Naive thymus-derived CD4-positive, alpha-beta T cell (primary cell): ENCODE results near the gene SLC66A2. TPM values are rescaled to one million over a fixed set of nuclear protein-coding genes. Genes with fewer than 3 reads are reported as not detected.
A peak's percentile ranks its signal among the peaks of the same experiment; 100 is the strongest.

ENCODE experiments used
- ATAC-seq: fragments of 150-1000 bp; cut with Tn5 transposase; 2 replicates; pipeline ENCODE4 v1.10.0; 2021; ENCODE audit warnings: mild to moderate bottlenecking, moderate library complexity
- CTCF ChIA-PET: fragments of 350-600 bp; sonication (Branson Sonifier 250); formaldehyde crosslinking; loops from one replicate; lab custom pipeline; 2021; ENCODE audit warnings: antibody characterized with exemption; lab: Charles Lee
- POLR2A ChIA-PET: fragments of 350-600 bp; sonication (Branson Sonifier 250); formaldehyde crosslinking; loops from one replicate; lab custom pipeline; 2021; ENCODE audit warnings: antibody characterized with exemption, inconsistent platforms; lab: Charles Lee
- DNase-seq, 9 donors: peaks; one replicate each; pipeline versions ENCODE4 v3.0.0 to v3.0.0-alpha.2; 2020 to 2022; ENCODE audit warnings: mixed read lengths in 1 of 9
- H3K27ac ChIP-seq: one replicate; pipeline ENCODE4 v1.7.0; 2013; ENCODE audit warnings: mild to moderate bottlenecking, low read depth, low read length, moderate library complexity
- H3K27me3 ChIP-seq, 2 donors: one replicate each; pipeline ENCODE4 v1.7.0; 2013; ENCODE audit warnings: low read length in 2 of 2, mild to moderate bottlenecking in 2 of 2, moderate library complexity in 2 of 2; ENCODE audit not compliant: control insufficient read depth in 2 of 2, insufficient read depth in 2 of 2
- H3K36me3 ChIP-seq, 3 experiments: 1 replicate in 2 of 3; 2 replicates in 1 of 3; pipeline ENCODE4 v1.7.0; 2013; ENCODE audit warnings: low read length in 3 of 3, mild to moderate bottlenecking in 3 of 3, moderate library complexity in 1 of 3; ENCODE audit not compliant: insufficient read depth in 3 of 3, control insufficient read depth in 2 of 3
- H3K4me1 ChIP-seq, 2 donors: one replicate each; pipeline ENCODE4 v1.7.0; 2013; ENCODE audit warnings: low read length in 2 of 2, mild to moderate bottlenecking in 2 of 2, moderate library complexity in 1 of 2; ENCODE audit not compliant: control insufficient read depth in 2 of 2, insufficient read depth in 2 of 2
- H3K4me3 ChIP-seq: 2 replicates; pipeline ENCODE4 v1.7.0; 2013; ENCODE audit warnings: mild to moderate bottlenecking, low read length
- H3K9me3 ChIP-seq, 3 experiments: 1 replicate in 2 of 3; 2 replicates in 1 of 3; pipeline ENCODE4 v1.7.0; 2013; ENCODE audit warnings: low read length in 3 of 3; ENCODE audit not compliant: control insufficient read depth in 2 of 3
- H3K27ac Mint-ChIP-seq, 9 donors: one replicate each; pipeline ENCODE4 v1.8.0; 2020 to 2022; ENCODE audit warnings: mixed read lengths in 9 of 9, mild to moderate bottlenecking in 8 of 9, moderate library complexity in 5 of 9, inconsistent platforms in 2 of 9
- H3K27me3 Mint-ChIP-seq, 5 donors: one replicate each; pipeline ENCODE4 v1.8.0; 2021 to 2022; ENCODE audit warnings: mixed read lengths in 5 of 5, mild to moderate bottlenecking in 1 of 5
- H3K36me3 Mint-ChIP-seq, 5 donors: one replicate each; pipeline ENCODE4 v1.8.0; 2020 to 2022; ENCODE audit warnings: mixed read lengths in 5 of 5, mild to moderate bottlenecking in 3 of 5, inconsistent platforms in 1 of 5
- H3K4me1 Mint-ChIP-seq, 7 donors: one replicate each; pipeline ENCODE4 v1.8.0; 2020 to 2022; ENCODE audit warnings: mixed read lengths in 7 of 7, mild to moderate bottlenecking in 3 of 7, inconsistent platforms in 1 of 7
- H3K4me3 Mint-ChIP-seq, 10 donors: one replicate each; pipeline ENCODE4 v1.8.0; 2020 to 2022; ENCODE audit warnings: mild to moderate bottlenecking in 10 of 10, mixed read lengths in 10 of 10, moderate library complexity in 6 of 10, inconsistent platforms in 2 of 10
- H3K9me3 Mint-ChIP-seq, 11 donors: one replicate each; pipeline ENCODE4 v1.8.0; 2020 to 2022; ENCODE audit warnings: mixed read lengths in 11 of 11, mild to moderate bottlenecking in 4 of 11, inconsistent platforms in 1 of 11, moderate library complexity in 1 of 11
- intact Hi-C, 2 donors: fragments of 100-400 bp; cut with micrococcal nuclease; formaldehyde crosslinking; loops; one replicate each; pipeline ENCODE4 v1.15.1; 2023
- polyA plus RNA-seq, 2 donors: library from polyadenylated mRNA; unstranded; fragments of 300-500 nt; fragmentation: Illumina TruSeq; gene quantifications; one replicate each; pipeline ENCODE4 v1.2.3, GENCODE V29; 2021
- total RNA-seq, 6 experiments: library from RNA in 5 of 6; stranded (reverse) in 5 of 6; gene quantifications; 1 replicate in 5 of 6; 2 replicates in 1 of 6; pipeline ENCODE4 v1.2.3 and lab custom pipeline; 2021 to 2026

SLC66A2 gene
- total and polyA plus RNA-seq, 7 experiments from 2014 or later = 14.9 to 106 (median 34.1) TPM

DNA sequence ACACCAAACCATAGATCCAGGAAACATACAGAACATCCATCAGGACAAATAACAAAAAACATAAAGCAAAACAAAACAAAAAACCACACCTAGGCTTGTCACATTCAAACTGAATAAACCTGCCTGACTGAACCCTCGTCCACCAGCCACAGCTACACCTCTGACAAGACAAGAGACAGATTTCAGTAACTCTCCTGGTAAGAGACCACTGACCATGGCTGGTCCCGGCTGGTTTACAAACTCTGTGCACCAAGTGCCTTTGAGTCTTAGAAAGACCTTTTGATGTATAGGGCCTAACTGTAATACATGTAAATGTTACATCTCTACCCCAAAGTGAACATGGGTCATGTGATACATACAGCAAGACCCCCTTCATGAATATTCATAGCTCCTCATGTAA, 4.8 kb upstream of the SLC66A2 start:
- Histone ChIP-seq H3K27me3 (no peaks in the 10 kb centered on the region), H3K4me3 (no peak overlapping the region), H3K4me1 (peaks cover 0 to 16% of the 10 kb centered on the region in 2 donors), H3K27ac (no peak overlapping the region), H3K9me3 (no peaks in the 10 kb centered on the region), H3K36me3 (peaks cover 0 to under 1% (median 0%) of the 10 kb centered on the region in 3 experiments)
- Mint-ChIP-seq H3K4me1 (peaks cover 0 to 15% (median 6%) of the 10 kb centered on the region in 7 donors), H3K27me3 (no peaks in the 10 kb centered on the region), H3K36me3 (no peaks in the 10 kb centered on the region), H3K4me3 (no peak overlapping the region), H3K27ac (peak overlapping the region in 3 of 9 donors; percentile 3 to 87 (median 22)), H3K9me3 (no peaks in the 10 kb centered on the region)
- intact Hi-C loops = loop anchor here in 1 of 2 donors (10.0 kb wide), 1 partner anchor 431 kb away; no protein-coding TSS in a partner anchor
- ATAC-seq (no peak), DNase-seq (no peak)
- ChIA-PET CTCF (no interaction called here), POLR2A (no interaction called here)

DNA sequence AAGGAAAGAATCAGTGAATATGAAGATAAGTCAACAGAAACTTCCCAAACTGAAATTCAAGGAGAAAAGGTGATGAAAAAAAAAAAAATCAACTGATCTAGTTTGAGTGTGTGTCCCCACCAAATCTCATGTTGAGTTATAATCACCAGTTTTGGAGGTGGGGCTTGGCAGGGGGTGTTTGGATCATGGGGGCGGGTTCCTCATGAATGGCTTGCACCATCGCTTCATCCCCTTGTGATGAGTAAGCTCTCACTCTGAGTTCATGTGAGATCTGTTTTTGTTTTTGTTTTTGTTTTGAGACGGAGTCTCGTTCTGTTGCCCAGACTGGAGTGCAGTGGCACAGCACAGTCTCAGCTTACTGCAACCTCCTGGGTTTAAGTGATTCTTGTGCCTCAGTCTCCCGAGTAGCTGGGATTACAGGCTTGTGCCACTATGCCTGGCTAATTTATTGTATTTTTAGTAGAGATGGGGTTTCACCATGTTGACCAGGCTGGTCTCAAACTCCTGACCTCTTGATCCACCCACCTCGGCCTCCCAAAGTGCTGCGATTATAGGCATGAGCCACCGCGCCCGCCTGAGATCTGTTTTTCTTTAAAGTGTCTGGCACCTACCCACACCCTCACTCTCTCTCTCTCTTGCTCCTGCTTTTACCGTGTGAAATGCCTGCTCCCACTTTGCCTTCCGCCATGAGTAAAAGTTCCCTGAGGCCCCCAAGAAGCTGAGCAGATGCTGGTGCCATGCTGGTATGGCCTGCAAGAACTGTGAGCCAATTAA, 4.0 kb upstream of the SLC66A2 start:
- CTCF ChIA-PET = no interaction called here
- no peak for ATAC-seq
- peak in 1 of 9 donors; percentile 11 for DNase-seq
- POLR2A ChIA-PET = no interaction called here
- Mint-ChIP-seq H3K4me3 (no peak overlapping the region), H3K4me1 (peaks cover under 1 to 11% (median 6%) of the 10 kb centered on the region in 7 donors), H3K36me3 (no peaks in the 10 kb centered on the region), H3K27ac (peak overlapping the region in 4 of 9 donors; percentile 3 to 87 (median 39)), H3K27me3 (no peaks in the 10 kb centered on the region), H3K9me3 (no peaks in the 10 kb centered on the region)
- Histone ChIP-seq H3K27ac (no peak overlapping the region), H3K36me3 (peaks cover 0 to 3% (median 0%) of the 10 kb centered on the region in 3 experiments), H3K27me3 (no peaks in the 10 kb centered on the region), H3K9me3 (no peaks in the 10 kb centered on the region), H3K4me3 (no peak overlapping the region), H3K4me1 (peaks cover 0 to 10% of the 10 kb centered on the region in 2 donors)
- intact Hi-C loops = loop anchor here in 1 of 2 donors (10.0 kb wide), 1 partner anchor 431 kb away; no protein-coding TSS in a partner anchor

DNA sequence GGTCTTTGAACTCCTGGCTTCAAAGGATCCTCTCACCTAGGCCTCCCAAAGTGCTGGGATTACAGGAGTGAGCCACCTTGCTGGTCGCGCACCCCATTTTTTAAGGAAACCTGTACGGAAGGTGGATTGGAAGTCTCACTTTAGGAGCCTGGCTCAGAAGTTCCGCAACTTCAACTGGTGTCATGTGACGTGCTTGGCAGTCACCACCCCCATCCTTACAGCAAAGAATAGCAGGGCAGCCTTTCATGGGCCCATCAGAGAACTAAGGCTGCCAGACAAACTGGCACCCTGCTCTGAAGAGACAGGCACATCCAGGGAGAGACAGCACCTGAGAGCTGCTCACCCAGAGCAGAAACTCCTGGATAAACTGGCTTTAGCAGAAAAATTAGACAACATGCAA, 3.3 kb upstream of the SLC66A2 start:
- DNase-seq (peak in 1 of 9 donors; percentile 11), ATAC-seq (no peak)
- H3K4me1 Mint-ChIP-seq = peaks cover 7 to 11% (median 8%) of the 10 kb centered on the region in 7 donors
- no peaks in the 10 kb centered on the region for H3K36me3 Mint-ChIP-seq
- no peaks in the 10 kb centered on the region for H3K9me3 Mint-ChIP-seq
- no peaks in the 10 kb centered on the region for H3K27me3 Mint-ChIP-seq
- Histone ChIP-seq H3K36me3 (peaks cover 0 to 3% (median 0%) of the 10 kb centered on the region in 3 experiments), H3K9me3 (no peaks in the 10 kb centered on the region), H3K4me1 (peaks cover 4 to 12% of the 10 kb centered on the region in 2 donors), H3K27ac (no peak overlapping the region), H3K27me3 (no peaks in the 10 kb centered on the region), H3K4me3 (no peak overlapping the region)
- POLR2A ChIA-PET = no interaction called here
- CTCF ChIA-PET = no interaction called here
- no peak overlapping the region for H3K4me3 Mint-ChIP-seq
- no peak overlapping the region for H3K27ac Mint-ChIP-seq
- intact Hi-C loops = loop anchor here (5.0 to 10.0 kb wide), 3 partner anchors 430 to 552 kb away; no protein-coding TSS in a partner anchor

DNA sequence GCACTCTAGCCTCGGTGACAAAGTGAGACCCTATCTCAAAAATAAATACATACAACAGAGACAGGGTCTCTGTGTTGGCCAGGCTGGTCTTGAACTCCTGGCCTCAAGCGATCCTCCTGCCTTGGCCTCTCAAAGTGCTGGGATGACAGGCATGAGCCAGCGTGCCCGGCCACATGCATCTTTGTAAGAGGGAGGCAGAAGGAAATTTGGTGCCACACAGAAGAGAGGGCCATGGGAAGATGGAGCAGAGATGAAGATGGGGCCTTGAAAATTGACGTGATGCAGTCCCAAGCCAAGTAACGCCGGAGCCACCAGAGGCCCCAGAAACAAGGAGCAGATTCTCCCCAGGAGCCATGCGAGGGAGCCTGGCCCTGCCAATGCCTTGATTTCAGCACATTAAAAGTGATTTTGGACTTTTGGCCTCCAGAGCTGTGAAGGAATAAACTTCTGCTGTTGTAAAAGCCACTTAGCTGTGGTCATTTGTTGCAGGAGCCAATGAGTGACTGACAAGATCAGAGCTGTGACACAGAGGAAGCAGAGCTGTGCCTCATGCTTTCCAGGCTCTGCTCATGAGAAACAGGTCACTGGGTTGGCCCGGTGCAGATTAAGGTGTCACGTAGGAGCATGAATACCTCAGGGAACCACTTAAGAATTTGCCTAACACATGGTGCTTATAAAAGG, 2.7 kb upstream of the SLC66A2 start:
- POLR2A ChIA-PET = interaction anchor here (0.5 to 2.5 kb wide), 3 partner anchors 9 to 31 kb away, joined by 3 to 8 read pairs (median 5); partner anchors contain the start of gene HSBP1L1

DNA sequence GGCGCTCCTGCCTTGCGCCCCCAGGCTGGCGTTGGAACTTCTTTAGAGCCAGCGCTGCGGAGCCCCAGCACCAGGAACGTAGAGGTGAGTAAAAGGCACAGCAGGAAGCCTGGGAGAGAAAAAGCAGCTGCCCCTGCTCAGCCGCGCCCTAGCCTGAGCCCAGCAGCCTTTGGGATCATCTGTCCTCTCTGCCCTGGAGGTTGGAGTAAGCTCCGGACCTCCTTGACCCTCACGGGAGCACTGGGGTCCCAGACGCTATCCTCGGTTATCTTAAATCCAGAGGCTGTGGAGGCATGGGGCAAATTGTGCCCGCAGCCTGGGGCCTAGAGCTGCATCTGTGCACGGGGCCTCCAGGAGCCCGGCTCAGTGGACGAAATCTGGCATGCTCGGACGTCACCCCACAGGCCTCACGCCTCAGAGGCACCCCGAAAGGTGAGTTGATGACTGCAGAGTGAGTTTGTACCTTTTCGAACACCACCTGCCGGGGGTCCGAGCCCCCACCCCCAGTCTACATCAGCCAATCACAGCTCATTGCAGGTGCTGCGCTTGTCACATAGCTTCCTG, 1.6 kb upstream of the SLC66A2 start:
- Histone ChIP-seq H3K4me3 (no peak overlapping the region), H3K4me1 (peaks cover 7 to 25% of the 10 kb centered on the region in 2 donors), H3K27ac (no peak overlapping the region), H3K27me3 (no peaks in the 10 kb centered on the region), H3K9me3 (no peaks in the 10 kb centered on the region), H3K36me3 (peaks cover 0 to 3% (median 0%) of the 10 kb centered on the region in 3 experiments)
- H3K36me3 Mint-ChIP-seq = peaks cover 0 to 5% (median 0%) of the 10 kb centered on the region in 5 donors
- peak overlapping the region in 1 of 9 donors; percentile 37 for H3K27ac Mint-ChIP-seq
- CTCF ChIA-PET = no interaction called here
- peak overlapping the region in 7 of 10 donors; percentile 27 to 91 (median 55) for H3K4me3 Mint-ChIP-seq
- peaks cover 16 to 26% (median 24%) of the 10 kb centered on the region in 7 donors for H3K4me1 Mint-ChIP-seq
- intact Hi-C loops = loop anchor here (1.0 to 10.0 kb wide), 4 partner anchors 7 to 551 kb away; no protein-coding TSS in a partner anchor
- DNase-seq (peak in 1 of 9 donors; percentile 22), ATAC-seq (no peak)
- H3K9me3 Mint-ChIP-seq = no peaks in the 10 kb centered on the region
- no peaks in the 10 kb centered on the region for H3K27me3 Mint-ChIP-seq
- POLR2A ChIA-PET = interaction anchor here (1.2 to 2.5 kb wide), 2 partner anchors 10 to 11 kb away, joined by 3 to 8 read pairs; partner anchors contain the start of gene HSBP1L1

More for the DNA sequence above, 2.7 kb upstream of the SLC66A2 start:
- H3K4me1 ChIP-seq = peaks cover 7 to 16% of the 10 kb centered on the region in 2 donors
- H3K27ac Mint-ChIP-seq = peak overlapping the region in 5 of 9 donors; percentile 21 to 72 (median 37)
- no peaks in the 10 kb centered on the region for H3K9me3 ChIP-seq
- H3K4me3 ChIP-seq = no peak overlapping the region
- ATAC-seq (no peak), DNase-seq (peak in 1 of 9 donors; percentile 20)
- intact Hi-C loops = loop anchor here (5.0 to 10.0 kb wide), 3 partner anchors 429 to 552 kb away; no protein-coding TSS in a partner anchor
- CTCF ChIA-PET = no interaction called here
- no peak overlapping the region for H3K27ac ChIP-seq
- H3K36me3 Mint-ChIP-seq = no peaks in the 10 kb centered on the region
- peaks cover 11 to 15% (median 15%) of the 10 kb centered on the region in 7 donors for H3K4me1 Mint-ChIP-seq
- H3K36me3 ChIP-seq = peaks cover 0 to 3% (median 0%) of the 10 kb centered on the region in 3 experiments
- no peaks in the 10 kb centered on the region for H3K27me3 ChIP-seq
- no peaks in the 10 kb centered on the region for H3K27me3 Mint-ChIP-seq
- H3K9me3 Mint-ChIP-seq = no peaks in the 10 kb centered on the region
- H3K4me3 Mint-ChIP-seq = peak overlapping the region in 5 of 10 donors; percentile 23 to 91 (median 52)

DNA sequence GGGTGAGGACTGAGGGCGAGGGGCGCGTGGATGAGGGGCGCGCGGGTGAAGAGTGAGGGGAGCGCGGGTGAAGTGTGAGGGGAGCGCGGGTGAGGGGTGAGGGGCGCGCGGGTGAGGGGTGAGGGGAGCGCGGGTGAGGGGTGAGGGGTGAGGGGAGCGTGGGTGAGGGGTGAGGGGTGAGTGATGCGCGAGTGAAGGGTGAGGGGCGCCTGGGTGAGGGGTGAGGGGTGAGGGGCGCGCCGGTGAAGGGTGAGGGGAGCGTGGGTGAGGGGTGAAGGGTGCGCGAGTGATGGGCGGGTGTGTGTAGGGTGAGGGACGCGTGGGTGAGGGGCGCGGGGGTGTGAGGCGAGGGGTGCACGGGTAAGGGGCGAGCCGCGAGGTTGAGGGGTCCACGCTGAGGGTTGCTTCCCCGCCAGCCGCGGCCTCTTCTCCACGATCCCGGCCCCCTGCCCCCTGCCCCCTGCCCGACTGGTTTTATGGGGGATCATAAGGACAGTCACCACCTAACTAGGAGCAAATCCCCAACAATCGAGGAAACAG, 1.1 kb upstream of the SLC66A2 start:
- Mint-ChIP-seq H3K4me1 (peaks cover 16 to 31% (median 27%) of the 10 kb centered on the region in 7 donors), H3K27ac (no peak overlapping the region), H3K36me3 (peaks cover 0 to 5% (median 0%) of the 10 kb centered on the region in 5 donors), H3K27me3 (no peaks in the 10 kb centered on the region), H3K4me3 (peak overlapping the region; percentile 12 to 91 (median 56)), H3K9me3 (no peaks in the 10 kb centered on the region)
- H3K4me1 ChIP-seq = peaks cover 7 to 25% of the 10 kb centered on the region in 2 donors
- ChIA-PET CTCF (no interaction called here), POLR2A (interaction anchor here (1.2 to 2.5 kb wide), 4 partner anchors 10 to 35 kb away, joined by 3 to 11 read pairs (median 8); partner anchors contain the start of genes HSBP1L1 and TXNL4A)
- peaks cover 0 to 9% (median 0%) of the 10 kb centered on the region in 3 experiments for H3K36me3 ChIP-seq
- H3K4me3 ChIP-seq = no peak overlapping the region
- H3K27me3 ChIP-seq = no peaks in the 10 kb centered on the region
- no peak for DNase-seq
- H3K27ac ChIP-seq = peak overlapping the region; percentile 88
- H3K9me3 ChIP-seq = no peaks in the 10 kb centered on the region
- intact Hi-C loops = loop anchor here (1.0 to 10.0 kb wide), 4 partner anchors 8 to 550 kb away; no protein-coding TSS in a partner anchor
- ATAC-seq = no peak
